Measurements from ENCODE around the gene SCARF1.

The SCARF1 gene

GRCh38 chr17:1627982-1628855 lies 17.3 kb downstream of the SCARF1 start, which contains the start of gene SLC43A2:
SLC43A2 (minus strand) TSS chr17:1628834; CDS start chr17:1627874, 960 bp downstream.
- DNase-seq, result peak; percentile 74

GRCh38 chr17:1627182-1627981 lies 18.1 kb downstream of the SCARF1 start:
- no peak for DNase-seq

- no peak for DNase-seq
Observed at GRCh38 chr17:1626333-1626732, 19.2 kb downstream of the SCARF1 start.

GRCh38 chr17:1625581-1625980 lies 20.0 kb downstream of the SCARF1 start:
- DNase-seq, result no peak

- no peak for DNase-seq
Observed at GRCh38 chr17:1625053-1625452, 20.5 kb downstream of the SCARF1 start.

- DNase-seq, result no peak
Observed at GRCh38 chr17:1624650-1625049, 20.9 kb downstream of the SCARF1 start.

- no peak for DNase-seq
Observed at GRCh38 chr17:1623057-1623630, 22.4 kb downstream of the SCARF1 start.

- no peak for DNase-seq
Observed at GRCh38 chr17:1621273-1621954, 24.1 kb downstream of the SCARF1 start.

GRCh38 chr17:1620486-1620885 lies 25.0 kb downstream of the SCARF1 start:
- DNase-seq, result no peak

GRCh38 chr17:1617620-1618174 lies 27.8 kb downstream of the SCARF1 start:
- no peak for DNase-seq

GRCh38 chr17:1616101-1616500 lies 29.4 kb downstream of the SCARF1 start:
- DNase-seq, result no peak

GRCh38 chr17:1612400-1612799 lies 33.1 kb downstream of the SCARF1 start:
- no peak for DNase-seq

- DNase-seq, result no peak
Observed at GRCh38 chr17:1611715-1612114, 33.8 kb downstream of the SCARF1 start.

GRCh38 chr17:1608676-1609075 lies 36.9 kb downstream of the SCARF1 start:
- DNase-seq, result no peak

GRCh38 chr17:1607971-1608320 lies 37.6 kb downstream of the SCARF1 start:
- DNase-seq, result no peak

- no peak for DNase-seq
Observed at GRCh38 chr17:1606352-1606985, 39.1 kb downstream of the SCARF1 start.

- DNase-seq, result no peak
Observed at GRCh38 chr17:1605681-1606351, 39.7 kb downstream of the SCARF1 start.

- DNase-seq, result no peak
Observed at GRCh38 chr17:1604831-1605528, 40.6 kb downstream of the SCARF1 start.

- DNase-seq, result no peak
Observed at GRCh38 chr17:1601571-1601970, 44.0 kb downstream of the SCARF1 start.

- DNase-seq, result no peak
Observed at GRCh38 chr17:1598399-1599095, 47.0 kb downstream of the SCARF1 start.

Measured in SHP77 treated with DMSO at 0.1 percent for 48 hours (cell line).